ENCODE results near the gene DPP3.

DNA sequence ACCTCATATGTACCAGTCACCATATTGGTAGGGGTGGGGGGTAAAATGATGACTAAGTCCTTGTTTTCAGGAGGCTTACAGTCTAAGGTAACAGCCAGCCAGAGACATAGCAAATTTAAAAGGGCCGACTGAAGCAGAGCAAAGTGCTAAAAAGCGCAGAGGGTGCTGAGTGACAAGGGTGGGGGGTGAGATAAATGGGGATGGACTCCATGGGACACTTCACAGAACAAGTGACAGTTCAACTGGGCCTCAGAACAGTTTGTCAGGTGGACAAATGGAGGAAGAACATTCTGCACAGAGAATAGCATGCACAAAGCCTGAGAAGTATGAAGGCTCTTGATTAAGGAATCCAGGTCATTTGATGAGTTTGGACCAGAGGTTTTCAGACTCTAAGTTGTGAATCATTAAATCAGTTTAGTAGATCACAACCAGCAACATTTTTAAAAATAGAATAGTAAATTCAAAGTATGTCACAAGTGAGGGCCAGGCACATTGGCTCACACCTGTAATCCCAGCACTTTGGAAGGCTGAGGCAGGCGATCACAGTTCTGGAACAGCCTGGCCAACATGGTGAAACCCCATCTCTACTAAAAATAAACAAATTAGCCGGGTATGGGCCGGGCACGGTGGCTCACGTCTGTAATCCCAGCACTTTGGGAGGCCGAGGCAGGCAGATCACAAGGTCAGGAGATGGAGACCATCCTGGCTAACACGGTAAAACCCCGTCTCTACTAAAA, 44.2 kb downstream of the DPP3 start:
- no peak for TF ChIP-seq POLR2A (IDR thresholded peaks at IDR 0.05)
- TF ChIP-seq, protein P1, sequence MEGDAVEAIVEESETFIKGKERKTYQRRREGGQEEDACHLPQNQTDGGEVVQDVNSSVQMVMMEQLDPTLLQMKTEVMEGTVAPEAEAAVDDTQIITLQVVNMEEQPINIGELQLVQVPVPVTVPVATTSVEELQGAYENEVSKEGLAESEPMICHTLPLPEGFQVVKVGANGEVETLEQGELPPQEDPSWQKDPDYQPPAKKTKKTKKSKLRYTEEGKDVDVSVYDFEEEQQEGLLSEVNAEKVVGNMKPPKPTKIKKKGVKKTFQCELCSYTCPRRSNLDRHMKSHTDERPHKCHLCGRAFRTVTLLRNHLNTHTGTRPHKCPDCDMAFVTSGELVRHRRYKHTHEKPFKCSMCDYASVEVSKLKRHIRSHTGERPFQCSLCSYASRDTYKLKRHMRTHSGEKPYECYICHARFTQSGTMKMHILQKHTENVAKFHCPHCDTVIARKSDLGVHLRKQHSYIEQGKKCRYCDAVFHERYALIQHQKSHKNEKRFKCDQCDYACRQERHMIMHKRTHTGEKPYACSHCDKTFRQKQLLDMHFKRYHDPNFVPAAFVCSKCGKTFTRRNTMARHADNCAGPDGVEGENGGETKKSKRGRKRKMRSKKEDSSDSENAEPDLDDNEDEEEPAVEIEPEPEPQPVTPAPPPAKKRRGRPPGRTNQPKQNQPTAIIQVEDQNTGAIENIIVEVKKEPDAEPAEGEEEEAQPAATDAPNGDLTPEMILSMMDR (IDR thresholded peaks at IDR 0.05): no peak
